Stimulated activated CD8-positive, alpha-beta memory T cell treated with anti-CD3 and anti-CD28 coated beads, Interleukin-12 subunit alpha, Interleukin-12 subunit beta, amount 100 ng/mL, for 4 hours (primary cell): Measurements from ENCODE around the gene SACS.
"Not testable (repeated sequence)": the region's sequence is repeated elsewhere in the genome, so short reads cannot be mapped to it uniquely, and the experiment has no call there.

Experiments used
- DNase-seq: peaks from one replicate; pipeline ENCODE4 v3.0.0-alpha.2; 2020; ENCODE audit warnings: low read depth

The SACS gene

DNA sequence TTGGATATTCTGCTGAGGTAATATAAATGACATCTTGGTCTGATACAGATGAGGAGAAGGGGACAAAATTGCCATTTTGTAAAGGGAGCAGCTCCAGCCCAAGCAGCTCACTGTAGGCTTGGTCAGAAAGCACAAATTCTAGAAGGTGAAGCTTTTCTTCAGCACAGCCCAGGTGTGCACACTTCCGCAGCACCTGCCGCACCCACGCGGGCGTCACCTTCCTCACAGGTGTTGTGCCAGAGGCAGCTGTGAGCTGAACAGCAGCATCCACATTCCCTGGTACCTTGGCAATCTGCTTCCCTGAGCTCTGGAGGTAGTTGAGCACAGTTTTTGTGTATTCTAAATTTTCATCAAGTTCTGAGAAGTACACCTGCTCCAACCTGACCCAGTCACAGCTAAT is 79.0 kb downstream of the SACS start:
- no peak for DNase-seq

GRCh38 chr13:23352161-23352560 is 81.3 kb downstream of the SACS start:
- DNase-seq: no peak

DNA sequence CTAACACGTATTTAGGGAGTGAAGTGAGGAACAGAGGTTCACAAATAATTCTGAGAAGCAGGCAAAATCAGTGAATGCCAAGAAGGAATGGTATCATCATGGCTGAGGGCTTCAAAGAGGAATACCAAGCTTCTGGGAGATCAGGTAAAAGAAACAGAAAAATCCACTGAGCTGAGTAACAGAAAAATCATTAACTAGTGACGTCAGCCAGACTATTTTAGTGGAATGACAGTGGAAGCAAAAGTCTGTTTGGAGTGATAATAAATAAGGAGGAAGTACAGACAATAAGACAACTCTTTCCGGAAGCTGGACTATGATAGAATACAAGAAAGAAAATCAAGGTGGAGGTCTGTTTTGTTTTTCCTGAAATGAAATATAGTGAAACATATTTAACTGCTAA is 83.5 kb downstream of the SACS start:
- DNase-seq: no peak

GRCh38 chr13:23349161-23349897 is 84.2 kb downstream of the SACS start:
- no peak for DNase-seq

- no peak for DNase-seq
Measured at GRCh38 chr13:23348262-23349127, 85.0 kb downstream of the SACS start.

DNA sequence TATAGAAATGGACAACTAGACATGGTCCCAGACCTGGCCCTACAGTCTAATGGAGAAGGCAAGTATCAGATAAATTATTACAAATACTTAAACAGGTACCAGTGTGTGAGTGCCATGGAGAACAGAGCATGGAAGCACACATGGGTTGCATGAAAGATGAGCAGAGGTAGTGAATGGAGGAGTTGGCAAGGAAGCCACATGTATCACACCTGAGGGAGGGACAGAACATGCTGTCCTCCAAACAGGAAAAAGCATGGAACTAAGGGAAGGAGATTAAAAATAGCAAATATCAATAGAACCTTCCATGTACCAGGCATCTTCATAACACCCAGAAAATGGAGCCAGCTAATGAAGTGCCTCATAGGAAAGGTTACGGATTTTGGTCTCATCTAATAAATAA is 85.9 kb downstream of the SACS start:
- DNase-seq: no peak

DNA sequence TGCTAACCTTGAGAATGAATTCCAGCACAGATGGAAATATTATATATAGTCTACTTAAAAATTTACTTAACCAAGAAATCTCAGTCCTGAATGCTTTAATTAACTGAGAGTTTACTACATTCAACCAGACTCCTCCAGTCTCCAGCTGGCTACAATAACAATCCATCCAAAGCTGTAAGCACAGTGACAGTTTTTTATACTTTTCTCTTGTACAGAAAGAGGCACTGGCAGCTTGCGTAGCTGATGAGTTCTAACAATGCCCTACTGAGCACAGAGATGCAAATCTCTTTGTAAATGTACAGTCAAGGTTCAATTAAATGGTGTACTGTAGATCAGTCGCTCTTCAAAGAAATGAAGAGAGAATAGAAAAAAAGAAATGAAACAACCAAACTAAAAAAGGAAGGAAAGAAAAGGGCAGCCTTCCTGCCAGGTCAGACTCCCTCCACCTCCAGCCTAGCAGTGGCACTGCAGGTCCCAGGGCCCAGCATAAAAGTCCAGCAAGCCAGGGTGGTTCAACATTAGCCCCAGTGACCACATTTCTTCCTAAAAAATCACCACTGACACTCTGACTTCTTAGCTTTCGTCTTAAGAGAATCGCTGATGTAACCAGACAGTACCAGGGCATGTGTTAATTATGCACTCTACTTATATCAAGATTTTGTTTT is 88.4 kb downstream of the SACS start:
- DNase-seq: no peak

DNA sequence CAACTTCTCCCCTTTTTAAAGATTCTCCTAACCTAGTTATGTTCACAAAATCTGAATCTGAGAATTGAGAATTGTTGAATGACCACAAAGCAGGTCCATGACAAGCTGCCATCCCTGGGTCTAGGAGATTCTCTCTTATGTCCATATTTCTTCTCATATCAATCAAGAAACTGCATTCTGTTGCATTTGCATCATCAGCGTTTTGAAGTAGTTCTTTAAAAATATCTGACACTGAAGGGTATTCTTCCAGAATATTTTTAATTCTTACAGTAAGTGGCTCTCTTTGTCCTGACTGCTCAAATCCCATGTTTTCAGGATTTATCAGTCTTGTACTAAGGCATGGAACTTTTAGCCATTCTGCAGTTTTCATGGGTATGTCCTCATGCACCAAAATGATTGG is 94.3 kb downstream of the SACS start:
- no peak for DNase-seq

GRCh38 chr13:23330356-23330755 is 103.1 kb downstream of the SACS start:
- no peak for DNase-seq

- no peak for DNase-seq
Measured at GRCh38 chr13:23325191-23325590, 108.3 kb downstream of the SACS start.

DNA sequence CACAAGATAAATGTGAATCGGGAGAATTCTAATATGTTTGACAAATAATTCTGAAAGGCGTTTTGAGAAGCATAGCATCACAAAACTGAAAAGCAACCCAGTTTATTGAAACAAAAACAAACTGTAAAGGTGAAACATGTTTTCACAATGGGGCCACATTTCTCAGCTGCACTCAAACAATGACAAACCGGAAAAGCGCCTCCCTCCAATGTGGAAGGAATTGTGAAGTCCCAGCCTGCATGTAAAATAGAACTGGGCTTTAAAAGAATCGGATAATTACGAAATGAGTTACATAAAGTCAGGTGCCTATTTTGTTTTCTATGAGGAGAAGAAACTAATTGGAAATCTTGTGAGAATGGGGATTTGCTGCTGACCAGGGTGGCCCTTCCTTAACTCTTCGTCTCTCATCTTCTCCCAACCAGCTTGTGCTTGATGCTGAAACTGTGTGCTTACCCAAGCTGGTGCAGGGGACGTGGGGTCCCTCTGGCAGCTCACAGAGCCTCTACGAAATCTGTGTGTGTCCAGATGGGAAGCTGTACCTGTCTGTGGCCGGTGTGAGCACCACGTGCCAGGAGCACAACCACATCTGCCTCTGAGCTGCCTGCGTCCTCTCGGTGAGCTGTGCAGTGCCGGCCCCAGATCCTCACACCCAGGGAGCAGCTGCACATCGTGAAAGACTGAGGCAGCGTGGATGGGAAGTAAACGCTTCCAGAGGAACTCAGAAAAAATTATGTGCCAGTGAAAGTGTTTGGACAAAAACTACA is 109.4 kb downstream of the SACS start:
- no peak for DNase-seq

DNA sequence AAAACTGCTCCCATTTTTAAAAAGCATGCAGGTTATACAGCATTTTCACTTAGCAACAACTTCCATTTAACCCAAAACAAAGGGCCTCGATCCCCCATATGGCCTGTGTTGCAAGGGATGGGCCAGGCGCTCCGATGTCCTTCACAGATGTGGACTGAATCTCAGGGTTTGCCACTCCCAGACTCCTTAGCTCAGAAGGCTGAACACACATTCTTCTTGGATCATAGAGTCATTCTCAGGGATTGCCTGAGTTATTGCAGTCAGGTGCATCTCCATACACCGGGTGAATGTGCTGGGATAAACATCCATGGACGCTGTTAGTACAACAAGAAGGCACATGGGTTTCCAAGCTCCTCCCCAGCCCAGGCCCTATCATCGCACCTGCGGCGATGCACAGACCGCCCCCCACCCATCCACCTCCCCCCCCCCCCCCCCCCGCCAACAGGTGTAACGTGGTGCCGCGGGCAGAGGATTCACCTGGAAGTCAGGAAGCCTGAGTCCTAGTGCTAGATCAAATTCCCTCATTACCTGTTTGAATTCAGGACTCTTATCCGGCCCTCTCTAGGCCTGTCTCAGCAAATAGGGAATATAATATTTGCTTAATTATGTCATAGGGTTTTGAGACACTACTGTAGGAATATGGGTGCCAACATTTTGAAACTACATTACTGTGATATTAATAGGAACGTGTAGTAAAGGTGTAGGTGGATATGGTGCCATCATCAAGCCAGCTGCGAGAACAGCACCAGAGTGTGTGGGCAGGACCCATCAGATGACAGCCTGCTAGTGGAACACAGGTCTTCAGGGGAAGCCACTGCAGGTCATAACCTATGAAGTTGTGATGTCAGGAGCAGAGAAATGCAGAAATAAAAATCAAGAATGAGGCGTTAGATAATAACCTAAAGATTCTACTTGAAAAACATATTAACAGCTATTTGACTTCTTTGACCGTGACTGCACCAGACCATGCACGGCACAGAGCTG is 110.9 kb downstream of the SACS start:
- DNase-seq: no peak

DNA sequence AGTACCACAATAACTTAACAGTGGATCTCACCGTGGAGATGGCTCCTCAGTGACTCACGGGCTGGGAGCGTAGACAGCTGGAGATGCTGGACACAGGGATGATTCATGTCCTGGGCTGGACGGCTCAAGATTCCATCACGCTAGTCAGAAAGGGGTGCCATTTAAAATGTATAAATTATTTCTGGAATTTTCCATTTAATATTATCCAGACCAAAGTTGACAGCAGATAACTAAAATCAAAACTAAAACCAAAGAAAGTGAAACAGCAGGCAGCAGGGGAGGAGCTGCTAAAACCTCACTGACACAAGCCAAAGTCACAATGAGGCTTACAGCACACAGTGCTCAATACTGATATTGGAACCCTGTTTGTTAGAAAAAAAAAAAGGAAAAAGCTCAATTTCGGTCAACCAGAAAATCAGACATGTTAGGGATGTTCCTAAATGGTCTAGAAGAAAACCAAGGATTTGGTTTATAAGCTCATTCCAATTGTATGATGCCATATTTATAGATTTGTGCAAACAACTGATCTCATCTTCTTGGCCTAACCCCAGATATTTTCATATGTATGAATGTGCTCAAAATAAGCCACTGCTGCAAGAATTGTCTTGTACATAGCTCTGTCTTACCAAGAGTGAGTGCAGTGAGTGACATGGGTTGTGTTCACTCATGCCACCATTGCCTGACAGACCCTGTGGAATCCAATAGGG is 111.8 kb downstream of the SACS start:
- DNase-seq: no peak

DNA sequence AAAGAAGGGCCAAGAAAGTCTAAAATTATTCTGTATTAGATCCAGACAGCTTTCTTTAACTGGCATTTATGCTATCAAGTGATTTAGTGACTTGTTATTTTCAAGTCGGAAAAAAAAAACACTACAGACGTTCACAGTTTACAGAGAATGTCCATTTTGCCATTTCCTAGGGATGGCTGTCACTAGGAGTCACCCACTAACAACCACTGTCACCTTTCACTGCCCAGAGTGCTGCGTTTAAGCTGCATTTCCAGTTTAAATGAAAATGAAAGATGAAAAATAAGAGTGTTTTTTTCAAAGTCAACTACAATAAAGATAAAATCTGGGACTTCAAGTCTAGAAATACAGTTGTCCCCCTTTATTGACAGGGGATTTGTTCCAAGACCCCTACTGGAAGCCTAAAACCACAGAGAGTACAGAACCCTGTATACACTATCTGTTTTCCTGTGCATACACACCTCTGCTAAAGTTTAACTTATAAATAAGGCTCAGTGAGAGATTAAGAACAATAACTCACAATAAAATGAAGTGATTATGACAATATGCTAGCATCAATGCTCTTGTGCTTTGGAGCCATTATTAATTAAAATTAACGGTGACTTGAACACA is 112.5 kb downstream of the SACS start:
- DNase-seq: no peak

DNA sequence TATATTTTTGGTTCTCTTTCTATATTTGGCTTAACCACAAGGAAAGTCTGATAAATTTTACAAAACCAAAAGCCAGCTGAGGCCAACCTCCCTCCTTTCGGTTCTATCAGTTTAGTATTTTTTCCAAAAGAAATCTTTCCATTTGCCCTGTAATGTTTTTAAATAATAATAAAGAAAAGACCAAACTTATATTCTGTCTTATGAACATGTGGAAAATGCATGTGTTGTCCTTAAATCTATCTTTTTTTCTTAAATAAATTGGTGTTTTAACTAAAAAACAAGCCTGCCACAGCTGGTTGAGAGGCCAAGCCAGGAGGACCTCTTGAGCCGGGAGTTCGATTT is 113.6 kb downstream of the SACS start:
- DNase-seq: no peak

GRCh38 chr13:23314837-23315236 is 118.7 kb downstream of the SACS start:
- not testable (repeated sequence) for DNase-seq

GRCh38 chr13:23292586-23292985 is 140.9 kb downstream of the SACS start:
- no peak for DNase-seq

DNA sequence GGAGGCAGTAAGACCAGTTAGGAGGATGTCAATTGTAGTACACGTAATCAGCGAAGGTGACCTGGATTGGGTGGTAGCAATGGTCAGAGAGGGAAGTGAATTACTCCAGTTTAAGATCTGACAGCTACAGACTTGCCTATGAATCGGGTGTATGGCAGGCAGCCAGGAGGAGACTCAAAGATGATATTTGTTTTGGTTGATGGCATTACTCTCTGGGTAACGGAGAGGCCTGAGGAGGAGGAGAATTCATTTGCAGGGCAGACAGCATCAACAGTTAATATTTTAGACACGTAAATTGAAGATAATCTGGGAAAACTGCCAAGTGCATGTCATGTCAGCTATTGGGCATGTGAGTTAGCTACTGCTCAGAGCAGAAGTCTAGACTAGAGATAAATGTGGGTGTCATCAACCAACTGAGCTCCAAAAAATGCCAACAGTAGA is 143.6 kb downstream of the SACS start:
- no peak for DNase-seq

DNA sequence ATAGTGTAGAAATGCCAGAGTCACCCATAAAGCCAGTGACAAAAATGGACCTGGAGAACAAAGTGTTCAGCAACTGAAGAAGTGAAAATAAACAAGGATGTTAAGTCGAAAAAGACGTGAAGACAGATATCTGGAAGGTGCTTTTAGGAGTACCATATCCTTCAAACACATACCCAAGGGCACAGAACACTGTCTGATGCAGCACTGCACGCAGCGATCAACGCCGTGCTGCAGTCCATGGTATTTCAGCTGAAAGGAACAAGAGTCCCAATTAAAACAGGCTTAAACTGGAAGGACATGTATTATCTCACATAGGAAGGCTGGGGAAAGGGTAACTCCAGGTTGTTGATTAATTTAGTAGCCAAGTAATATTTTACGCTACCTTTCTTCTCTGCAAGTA is 144.5 kb downstream of the SACS start:
- DNase-seq: no peak

DNA sequence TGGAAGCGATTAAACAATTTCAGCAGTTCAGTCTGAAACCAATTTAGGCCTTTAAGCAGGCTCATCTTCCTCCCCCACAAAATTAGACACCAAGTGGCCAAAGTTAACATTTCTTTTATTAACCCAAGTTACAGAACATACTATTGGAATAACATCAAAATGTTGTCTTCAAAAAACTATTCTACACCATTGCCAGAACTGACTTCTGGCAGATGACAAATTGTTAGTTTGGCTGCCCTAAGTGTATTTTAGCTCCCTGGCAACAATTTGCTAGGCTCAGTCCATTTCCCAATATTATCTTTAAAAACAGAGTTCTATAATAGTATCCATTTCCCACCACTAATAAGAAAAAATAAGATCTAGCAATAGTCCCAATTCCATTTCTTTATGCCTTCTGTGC is 144.9 kb downstream of the SACS start:
- no peak for DNase-seq
